ENCODE data around the gene LZTR1.
"Not testable (repeated sequence)": the region's sequence is repeated elsewhere in the genome, so short reads cannot be mapped to it uniquely, and the experiment has no call there.

DNA sequence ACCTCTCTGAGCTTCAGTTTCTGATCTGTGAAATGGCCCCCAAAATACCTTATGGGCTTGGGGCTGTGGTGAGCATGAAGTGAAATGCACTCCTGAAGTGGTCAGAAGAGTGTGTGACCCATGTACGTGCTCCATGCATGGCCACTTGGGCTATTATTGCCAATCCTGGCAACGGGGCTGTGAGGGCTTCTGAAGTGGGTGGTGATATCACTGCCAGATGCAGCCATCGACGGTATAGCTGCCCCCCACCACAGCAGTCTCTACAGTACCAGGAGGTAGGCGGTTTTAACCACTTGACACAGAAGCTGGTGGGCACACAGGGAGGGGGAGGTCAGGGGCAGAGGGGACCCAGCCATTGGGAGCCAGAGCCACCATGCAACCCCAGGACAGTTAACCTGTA is 66.4 kb downstream of the LZTR1 start:
- TF ChIP-seq, protein P1, sequence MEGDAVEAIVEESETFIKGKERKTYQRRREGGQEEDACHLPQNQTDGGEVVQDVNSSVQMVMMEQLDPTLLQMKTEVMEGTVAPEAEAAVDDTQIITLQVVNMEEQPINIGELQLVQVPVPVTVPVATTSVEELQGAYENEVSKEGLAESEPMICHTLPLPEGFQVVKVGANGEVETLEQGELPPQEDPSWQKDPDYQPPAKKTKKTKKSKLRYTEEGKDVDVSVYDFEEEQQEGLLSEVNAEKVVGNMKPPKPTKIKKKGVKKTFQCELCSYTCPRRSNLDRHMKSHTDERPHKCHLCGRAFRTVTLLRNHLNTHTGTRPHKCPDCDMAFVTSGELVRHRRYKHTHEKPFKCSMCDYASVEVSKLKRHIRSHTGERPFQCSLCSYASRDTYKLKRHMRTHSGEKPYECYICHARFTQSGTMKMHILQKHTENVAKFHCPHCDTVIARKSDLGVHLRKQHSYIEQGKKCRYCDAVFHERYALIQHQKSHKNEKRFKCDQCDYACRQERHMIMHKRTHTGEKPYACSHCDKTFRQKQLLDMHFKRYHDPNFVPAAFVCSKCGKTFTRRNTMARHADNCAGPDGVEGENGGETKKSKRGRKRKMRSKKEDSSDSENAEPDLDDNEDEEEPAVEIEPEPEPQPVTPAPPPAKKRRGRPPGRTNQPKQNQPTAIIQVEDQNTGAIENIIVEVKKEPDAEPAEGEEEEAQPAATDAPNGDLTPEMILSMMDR (IDR thresholded peaks at IDR 0.05 in 8 of 11, conservative IDR thresholded peaks at IDR 0.05 in 3 of 11): not testable (repeated sequence)
- TF ChIP-seq POLR2A (IDR thresholded peaks at IDR 0.05): not testable (repeated sequence)

Data from spleen (tissue), 7 donors.